HepG2 (cell line): ENCODE data around the gene MS4A10. TPM values are rescaled to one million over a fixed set of nuclear protein-coding genes. Genes with fewer than 3 reads are reported as not detected.

ENCODE experiments used
- ATAC-seq: fragments of 200-7000 bp; cut with Tn5 transposase; 3 replicates; pipeline ENCODE4 v1.9.1; 2020; ENCODE audit warnings: mild to moderate bottlenecking, moderate library complexity
- BruUV-seq: library from RNA; stranded (reverse); fragments of 400-500 nt; replicated peaks from 2 replicates; lab custom pipeline; 2021; lab: Mats Ljungman, UMichigan
- CTCF ChIA-PET: fragments of 300-600 bp; formaldehyde crosslinking; extraction: SDS; loops from one replicate; lab custom pipeline; 2021; ENCODE audit warnings: low total read pairs, inconsistent platforms, low intra/inter-chr PET ratio; lab: Yijun Ruan, JAX
- POLR2A ChIA-PET: fragments of 350-600 bp; sonication (Branson Sonifier 250); formaldehyde crosslinking; loops from one replicate; lab custom pipeline; 2020; ENCODE audit warnings: antibody characterized with exemption, inconsistent platforms; lab: Yijun Ruan, JAX
- DNase-seq: peaks from one replicate; pipeline ENCODE4 v3.0.0-alpha.2; 2015; ENCODE audit warnings: low spot score
- FAIRE-seq: peaks from 3 replicates; lab custom pipeline; 2011; peaks lifted over from hg19 to GRCh38; lab: Jason Lieb, UNC
- H2AFZ ChIP-seq: one replicate; pipeline ENCODE4 v1.6.1; 2011; ENCODE audit warnings: low read length, inconsistent platforms
- H3K27ac ChIP-seq: fragments of 300-600 bp; 3 replicates; pipeline ENCODE4 v1.8.0; 2011; ENCODE audit warnings: mixed run types, mild to moderate bottlenecking, mixed read lengths, low read length, inconsistent platforms; ENCODE audit not compliant: insufficient read depth; ENCODE audit errors: extremely low read length
- H3K27me3 ChIP-seq, 2 experiments: fragments of 200-600 bp in 1 of 2; 2 replicates in 1 of 2; 3 replicates in 1 of 2; pipeline versions ENCODE4 v1.6.0 to v1.8.0; 2011; ENCODE audit warnings: low read length in 2 of 2, mild to moderate bottlenecking in 2 of 2, moderate library complexity in 2 of 2, inconsistent platforms in 1 of 2; ENCODE audit not compliant: insufficient read depth in 2 of 2, control insufficient read depth in 1 of 2
- H3K36me3 ChIP-seq, 2 experiments: fragments of 200-600 bp in 1 of 2; replicated peaks in 1 of 2; 2 replicates in 1 of 2; 3 replicates in 1 of 2; pipeline versions ENCODE4 v1.5.1 to v1.8.0; 2011; ENCODE audit warnings: low read length in 2 of 2, inconsistent platforms in 1 of 2; ENCODE audit not compliant: insufficient read depth in 2 of 2, control insufficient read depth in 1 of 2
- H3K4me1 ChIP-seq: 2 replicates; pipeline ENCODE4 v1.5.1; 2012; ENCODE audit warnings: low read length, inconsistent platforms; ENCODE audit not compliant: insufficient read depth
- H3K4me2 ChIP-seq: 2 replicates; pipeline ENCODE4 v1.6.0; 2011; ENCODE audit warnings: low read depth, low read length, inconsistent platforms
- H3K4me3 ChIP-seq, 3 experiments: fragments of 200-600 bp in 1 of 3; sonication (generic), shearing (Covaris generic) in 1 of 3; replicated peaks in 1 of 3; 2 replicates each; pipeline ENCODE4 v1.5.1; 2011 to 2016; ENCODE audit warnings: low read length in 3 of 3, inconsistent platforms in 2 of 3, low read depth in 2 of 3, mild to moderate bottlenecking in 2 of 3, control low read depth in 1 of 3, mixed read lengths in 1 of 3; ENCODE audit not compliant: insufficient read depth in 1 of 3
- H3K79me2 ChIP-seq: one replicate; pipeline ENCODE4 v1.6.1; 2011; ENCODE audit warnings: low read length, inconsistent platforms; ENCODE audit not compliant: insufficient read depth
- H3K9ac ChIP-seq: 2 replicates; pipeline ENCODE4 v1.6.0; 2011; ENCODE audit warnings: mild to moderate bottlenecking, low read depth, low read length, inconsistent platforms; ENCODE audit not compliant: insufficient read depth
- H3K9me3 ChIP-seq: 2 replicates; pipeline ENCODE4 v1.5.1; 2012; ENCODE audit warnings: mild to moderate bottlenecking, low read length
- H4K20me1 ChIP-seq: 2 replicates; pipeline ENCODE4 v1.6.0; 2011; ENCODE audit warnings: inconsistent platforms, mild to moderate bottlenecking, low read length, moderate library complexity; ENCODE audit not compliant: insufficient read depth
- CHCHD3 ChIP-seq: sonication (generic); formaldehyde crosslinking; IDR thresholded peaks from 2 replicates; pipeline ENCODE4 v1.8.0; 2022; ENCODE audit warnings: mild to moderate bottlenecking, missing genetic modification reagents, moderate library complexity
- FOSL2 ChIP-seq: sonication (generic); formaldehyde crosslinking; IDR thresholded peaks from 2 replicates; pipeline ENCODE4 v1.4.0; 2020; ENCODE audit warnings: missing genetic modification reagents
- GZF1 ChIP-seq: sonication (generic); formaldehyde crosslinking; IDR thresholded peaks from 2 replicates; pipeline ENCODE4 v1.5.1; 2020; ENCODE audit warnings: mild to moderate bottlenecking, missing genetic modification reagents
- KLF15 ChIP-seq: sonication (generic); formaldehyde crosslinking; IDR thresholded peaks from 2 replicates; pipeline ENCODE4 v1.8.1; 2023; ENCODE audit warnings: borderline replicate concordance, mild to moderate bottlenecking, inconsistent platforms, missing genetic modification reagents, mixed read lengths
- PPARG ChIP-seq: conservative IDR thresholded peaks from 2 replicates; pipeline ENCODE4 v1.6.1; 2016; ENCODE audit warnings: missing biosample characterization, missing genetic modification reagents
- XRCC5 ChIP-seq: fragments of 200-400 bp; formaldehyde crosslinking; optimal IDR thresholded peaks from 2 replicates; pipeline ENCODE3; 2017; ENCODE audit warnings: mild to moderate bottlenecking, low read length
- ZBTB14 ChIP-seq: sonication (generic); formaldehyde crosslinking; IDR thresholded peaks from 2 replicates; pipeline ENCODE4 v1.4.0; 2020; ENCODE audit warnings: missing genetic modification reagents
- ZMAT3 ChIP-seq: sonication (generic); formaldehyde crosslinking; conservative IDR thresholded peaks from 2 replicates; pipeline ENCODE4 v1.7.0; 2021; ENCODE audit warnings: missing genetic modification reagents
- ZNF724P ChIP-seq: sonication (generic); formaldehyde crosslinking; IDR thresholded peaks from 2 replicates; pipeline ENCODE4 v1.8.0; 2022; ENCODE audit warnings: missing genetic modification reagents, borderline replicate concordance
- WGBS: methylation state at CpG from one replicate; pipeline ENCODE4 v1.1.6; 2017; ENCODE audit warnings: low lambda C conversion rate; 5-methylcytosine and 5-hydroxymethylcytosine counted together
- in situ Hi-C: cut with HindIII; loops from 2 replicates; pipeline ENCODE4 v1.10.0; 2017; ENCODE audit warnings: low pct_unique_long_range_greater_than_20kb; ENCODE audit not compliant: extremely low pct_ligation_motif_present
- intact Hi-C: fragments of 100-400 bp; cut with micrococcal nuclease; formaldehyde crosslinking; loops from one replicate; pipeline ENCODE4 v1.10.0; 2022; ENCODE audit not compliant: unreplicated experiment
- polyA plus RNA-seq, 8 experiments: library from polyadenylated mRNA; depleted of rRNA in 3 of 8; stranded (reverse) in 7 of 8; unstranded in 1 of 8; fragments of >200 nt; fragmentation: Illumina TruSeq in 4 of 8; extraction: Trizol in 4 of 8; gene quantifications; 2 replicates each; pipeline versions ENCODE4 v1.2.1 to v1.2.3, GENCODE V29; 2011 to 2016; ENCODE audit warnings: low read depth in 4 of 8, missing spikeins in 1 of 8, mixed read lengths in 1 of 8; ENCODE audit not compliant: insufficient read depth in 1 of 8
- total RNA-seq, 5 experiments: library from RNA; depleted of rRNA; stranded (reverse); fragments of >200 nt; fragmentation: Illumina TruSeq; extraction: Trizol; gene quantifications; 2 replicates each; pipeline ENCODE4 v1.2.3, GENCODE V29; 2016; ENCODE audit warnings: low read depth in 1 of 5

Gene MS4A10
- total and polyA plus RNA-seq, 2 of the 13 experiments (the other 11 are each of a cell fraction or from before 2014, with no cell fraction given): not detected

GRCh38 chr11:60809691-60810090, 24.6 kb downstream of the MS4A10 start (continued):
- TF ChIP-seq ZBTB14 (CRISPR knock-in tag) (no peak), ZMAT3 (CRISPR knock-in tag) (no peak), ZNF724P (CRISPR knock-in tag) (no peak), GZF1 (CRISPR knock-in tag) (no peak), XRCC5 (no peak), PPARG (CRISPR knock-in tag) (no peak), FOSL2 (CRISPR knock-in tag) (no peak)

GRCh38 chr11:60810151-60810550, 25.0 kb downstream of the MS4A10 start:
- no peak for ATAC-seq
- intact Hi-C loops (no loop called here), in situ Hi-C loops (no loop called here)
- no TSS peak for BruUV-seq
- DNase-seq: no peak
- H3K4me1 ChIP-seq: no peaks in the 10 kb centered on the region
- H4K20me1 ChIP-seq: no peaks in the 10 kb centered on the region
- no peak for TF ChIP-seq CHCHD3
- TF ChIP-seq KLF15: no peak
- CTCF ChIA-PET: no interaction called here
- FAIRE-seq: no peak
- WGBS: 51% methylated on average over 4 of the region's 4 CpGs
- POLR2A ChIA-PET: no interaction called here
- no peaks in the 10 kb centered on the region for H3K36me3 ChIP-seq
- H3K27ac ChIP-seq: no peak overlapping the region
- H3K4me3 ChIP-seq: no peak overlapping the region
- no peak overlapping the region for H3K4me2 ChIP-seq
- no peak overlapping the region for H2AFZ ChIP-seq
- H3K9ac ChIP-seq: no peak overlapping the region
- no peaks in the 10 kb centered on the region for H3K9me3 ChIP-seq
- peaks cover 1 to 13% of the 10 kb centered on the region in 2 experiments; a peak in 2 of 5 replicates for H3K27me3 ChIP-seq
- H3K79me2 ChIP-seq: no peaks in the 10 kb centered on the region
